Heart right ventricle (tissue), 16 donors: ENCODE measurements around the gene JAM3. TPM values are rescaled to one million over a fixed set of nuclear protein-coding genes. Genes with fewer than 3 reads are reported as not detected.

ENCODE experiments used
- ATAC-seq, 8 donors: fragments of 200-7000 bp; cut with Tn5 transposase; one replicate each; pipeline ENCODE4 v1.9.1; 2020; ENCODE audit warnings: mild to moderate bottlenecking in 8 of 8, moderate library complexity in 8 of 8, moderate number of reproducible peaks in 1 of 8
- DNase-seq, 2 donors: peaks; one replicate each; pipeline ENCODE4 v3.0.0-alpha.2; 2020
- H3K27ac ChIP-seq, 10 donors: fragments of 200-600 bp; sonication (generic) in 2 of 10; one replicate each; pipeline versions ENCODE4 v1.5.0 to v1.8.0; 2020 to 2022; ENCODE audit warnings: mild to moderate bottlenecking in 3 of 10
- H3K27me3 ChIP-seq, 7 donors: fragments of 200-600 bp; one replicate each; pipeline ENCODE4 v1.8.0; 2021 to 2022; ENCODE audit warnings: mild to moderate bottlenecking in 2 of 7
- H3K36me3 ChIP-seq, 9 donors: fragments of 200-600 bp; sonication (generic) in 1 of 9; one replicate each; pipeline versions ENCODE4 v1.5.0 to v1.8.0; 2020 to 2022; ENCODE audit warnings: mild to moderate bottlenecking in 2 of 9
- H3K4me1 ChIP-seq, 9 donors: fragments of 200-600 bp; sonication (generic) in 1 of 9; one replicate each; pipeline versions ENCODE4 v1.5.0 to v1.8.0; 2020 to 2022; ENCODE audit warnings: mild to moderate bottlenecking in 4 of 9
- H3K4me3 ChIP-seq, 10 donors: fragments of 200-600 bp; sonication (generic) in 2 of 10; one replicate each; pipeline versions ENCODE4 v1.5.0 to v1.8.0; 2020 to 2022; ENCODE audit warnings: mild to moderate bottlenecking in 7 of 10, moderate library complexity in 2 of 10
- H3K9me3 ChIP-seq, 11 donors: fragments of 200-600 bp in 10 of 11; sonication (generic) in 2 of 11; one replicate each; pipeline versions ENCODE4 v1.5.0 to v1.8.0; 2013 to 2022; ENCODE audit warnings: mild to moderate bottlenecking in 2 of 11, control low read depth in 1 of 11, moderate library complexity in 1 of 11
- WGBS, 2 donors: extraction: QIAGEN DNeasy Blood & Tissue Kit; methylation state at CpG; one replicate each; pipeline ENCODE4 v1.1.7; 2013; ENCODE audit warnings: inconsistent platforms in 1 of 2; 5-methylcytosine and 5-hydroxymethylcytosine counted together
- intact Hi-C, 10 donors: fragments of 100-400 bp; cut with DNase I; formaldehyde crosslinking; loops; one replicate each; pipeline versions ENCODE4 v1.11.1 to v1.14.2; 2022
- polyA plus RNA-seq, 2 donors: library from polyadenylated mRNA; stranded (reverse); fragments of 200-250 nt; gene quantifications; one replicate each; pipeline ENCODE4 v1.2.3, GENCODE V29; 2013
- total RNA-seq, 10 donors: library from RNA; stranded (reverse); fragmentation: NEBNext Ultra II Directional in 3 of 10; extraction: Animal tissue kit (Norgen Biotek cat#: 25700) in 3 of 10; gene quantifications; one replicate each; pipeline versions ENCODE4 v1.2.1 to v1.2.4, GENCODE V29; 2021 to 2023
- TF ChIP-seq, protein P1 (sequence below), 9 donors: fragments of 200-600 bp; sonication (generic) in 2 of 9; IDR thresholded peaks; one replicate each; pipeline versions ENCODE4 v1.5.0 to v1.8.0; 2021 to 2022; ENCODE audit warnings: antibody characterized with exemption in 9 of 9, mild to moderate bottlenecking in 5 of 9, moderate library complexity in 1 of 9
- donor health status: Arrhythmogenic right ventricular cardiomyopathy.
- donor health status: ischemic (EF 13 %, LVEDD 7.1; RV severe dilation, severe dysfunction).
- donor health status: healthy with polysubstance abuse.
- donor health status: DM: no; HTN: yes; CAD: no.
- donor health status: DM: no; HTN: no; CAD: no.
- donor health status: ischemic (EF 25% LVEDD 6.9; RV normal size, moderate dysfunction).
- donor health status: ischemic (EF 25% LVEDD 5.7; RV mildly dilated, moderate dysfunction).
- donor health status: healthy.
- donor health status: DM: yes; HTN: yes; CAD: no.
- donor health status: Ischemic cardiomyopathy.
- donor health status: ischemic (EF 35%, LVEDD 5.7; RV mildly dilated, moderate dysfunction).
- donor health status: nonischemic (EF 11% LVEDD 7.7; RV severe dilation, severe dysfunction).
- donor health status: DM: yes; HTN: yes; CAD: no.
- donor health status: PGD.
- donor health status: ischemic (EF 29% LVEDD 5.4; RV normal size, mild dysfunction).
- donor health status: nonischemic (EF 23%, LVEDD 6.1; RV moderate dilation, normal function).

Gene JAM3
- total and polyA plus RNA-seq, 12 donors = 12.7 to 55.4 (median 29.0) TPM

DNA sequence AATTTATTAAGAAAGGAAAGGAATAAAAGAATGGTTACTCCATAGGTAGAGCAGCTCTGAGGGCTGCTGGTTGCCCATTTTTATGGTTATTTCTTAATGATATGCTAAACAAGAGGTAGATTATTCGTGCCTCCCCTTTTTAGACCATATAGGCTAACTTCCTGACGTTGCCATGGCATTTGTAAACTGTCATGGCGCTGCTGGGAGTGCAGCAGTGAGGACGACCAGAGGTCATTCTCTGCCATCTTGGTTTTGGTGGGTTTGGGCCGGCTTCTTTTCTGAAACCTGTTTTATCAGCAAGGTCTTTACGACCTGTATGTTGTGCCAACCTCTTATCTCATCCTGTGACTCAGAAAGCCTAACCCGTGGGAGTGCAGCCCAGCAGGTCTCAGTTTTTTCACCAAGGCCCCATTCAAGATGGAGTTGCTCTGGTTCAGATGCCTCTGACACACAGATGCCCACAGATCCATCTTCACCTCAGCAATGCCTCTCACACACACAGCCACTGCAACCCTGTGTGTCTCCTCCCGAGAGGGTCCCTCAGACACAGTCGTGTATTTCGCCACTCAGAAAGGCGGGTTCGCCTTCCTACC, 16.4 kb upstream of the JAM3 start:
- intact Hi-C loops = loop anchor here in 3 of 10 donors (5.0 kb wide), 2 partner anchors 70 to 90 kb away; no protein-coding TSS in a partner anchor
- TF ChIP-seq, protein P1, sequence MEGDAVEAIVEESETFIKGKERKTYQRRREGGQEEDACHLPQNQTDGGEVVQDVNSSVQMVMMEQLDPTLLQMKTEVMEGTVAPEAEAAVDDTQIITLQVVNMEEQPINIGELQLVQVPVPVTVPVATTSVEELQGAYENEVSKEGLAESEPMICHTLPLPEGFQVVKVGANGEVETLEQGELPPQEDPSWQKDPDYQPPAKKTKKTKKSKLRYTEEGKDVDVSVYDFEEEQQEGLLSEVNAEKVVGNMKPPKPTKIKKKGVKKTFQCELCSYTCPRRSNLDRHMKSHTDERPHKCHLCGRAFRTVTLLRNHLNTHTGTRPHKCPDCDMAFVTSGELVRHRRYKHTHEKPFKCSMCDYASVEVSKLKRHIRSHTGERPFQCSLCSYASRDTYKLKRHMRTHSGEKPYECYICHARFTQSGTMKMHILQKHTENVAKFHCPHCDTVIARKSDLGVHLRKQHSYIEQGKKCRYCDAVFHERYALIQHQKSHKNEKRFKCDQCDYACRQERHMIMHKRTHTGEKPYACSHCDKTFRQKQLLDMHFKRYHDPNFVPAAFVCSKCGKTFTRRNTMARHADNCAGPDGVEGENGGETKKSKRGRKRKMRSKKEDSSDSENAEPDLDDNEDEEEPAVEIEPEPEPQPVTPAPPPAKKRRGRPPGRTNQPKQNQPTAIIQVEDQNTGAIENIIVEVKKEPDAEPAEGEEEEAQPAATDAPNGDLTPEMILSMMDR (IDR thresholded peaks at IDR 0.05) = no peak
- ATAC-seq (no peak), DNase-seq (no peak)
- Histone ChIP-seq H3K36me3 (no peaks in the 10 kb centered on the region), H3K27me3 (peaks cover 0 to 12% (median 0%) of the 10 kb centered on the region in 7 donors), H3K4me3 (no peak overlapping the region), H3K9me3 (no peaks in the 10 kb centered on the region), H3K27ac (no peak overlapping the region), H3K4me1 (peaks cover 0 to 24% (median 12%) of the 10 kb centered on the region in 9 donors)
- 75 to 80% methylated on average over 12 of the region's 12 CpGs for WGBS, 2 donors

DNA sequence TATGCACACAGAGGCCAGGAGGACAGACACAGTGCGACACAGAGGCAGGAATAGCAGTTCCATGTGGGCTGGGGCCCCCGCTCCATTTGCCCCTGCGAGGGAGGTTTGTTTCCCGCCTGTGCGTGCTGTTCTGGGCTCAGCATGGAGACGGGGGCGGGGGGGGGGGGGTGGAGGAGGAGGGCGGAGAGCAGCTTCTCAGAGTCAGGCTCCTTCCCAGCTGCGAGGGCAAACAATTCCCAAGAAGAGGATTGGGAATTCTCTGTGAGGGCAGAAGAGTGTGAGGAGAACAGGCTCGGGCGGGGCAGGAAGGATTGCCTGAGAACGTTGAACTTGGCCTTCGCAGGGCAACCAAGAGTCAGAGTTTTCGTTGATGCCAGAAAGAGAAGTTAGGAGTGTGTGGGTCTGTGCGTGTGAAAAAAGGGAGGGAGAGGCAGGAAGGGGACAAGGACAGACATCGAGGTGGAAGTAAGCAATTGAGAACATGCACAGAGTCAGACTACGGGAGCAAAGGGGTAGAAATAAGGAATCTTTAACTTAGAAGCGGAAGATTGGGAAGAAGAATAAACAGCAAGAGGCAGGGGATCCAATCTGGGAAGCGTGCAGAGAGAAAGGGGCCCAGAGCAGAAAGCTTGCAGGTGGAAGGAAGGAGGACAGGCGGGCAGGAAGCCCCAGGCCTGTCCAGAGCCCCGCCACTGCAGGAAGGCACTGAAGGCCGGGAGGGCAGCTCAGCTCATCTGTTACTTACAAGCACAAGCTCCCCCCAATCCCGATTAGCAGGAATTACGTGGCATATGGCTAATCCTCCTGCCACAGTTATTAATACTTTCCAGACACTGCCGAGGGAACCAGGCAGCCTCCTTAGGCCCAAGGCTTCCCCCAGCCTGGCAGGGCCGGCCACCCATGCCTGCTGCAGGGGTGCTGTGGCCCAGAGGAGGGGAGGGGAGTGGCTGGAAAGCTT, 15.6 kb upstream of the JAM3 start:
- Histone ChIP-seq H3K4me3 (no peak overlapping the region), H3K36me3 (no peaks in the 10 kb centered on the region), H3K27me3 (peaks cover 0 to 12% (median 0%) of the 10 kb centered on the region in 7 donors), H3K4me1 (peaks cover 0 to 17% (median 8%) of the 10 kb centered on the region in 9 donors), H3K9me3 (no peaks in the 10 kb centered on the region), H3K27ac (no peak overlapping the region)
- intact Hi-C loops = loop anchor here in 3 of 10 donors (5.0 kb wide), 2 partner anchors 69 to 89 kb away; no protein-coding TSS in a partner anchor
- DNase-seq = no peak
- ATAC-seq = peak in 1 of 8 donors; percentile 4
- WGBS, 2 donors = 63 to 64% methylated on average over 25 to 26 of the region's 26 CpGs
- TF ChIP-seq, protein P1 (IDR thresholded peaks at IDR 0.05) = no peak

DNA sequence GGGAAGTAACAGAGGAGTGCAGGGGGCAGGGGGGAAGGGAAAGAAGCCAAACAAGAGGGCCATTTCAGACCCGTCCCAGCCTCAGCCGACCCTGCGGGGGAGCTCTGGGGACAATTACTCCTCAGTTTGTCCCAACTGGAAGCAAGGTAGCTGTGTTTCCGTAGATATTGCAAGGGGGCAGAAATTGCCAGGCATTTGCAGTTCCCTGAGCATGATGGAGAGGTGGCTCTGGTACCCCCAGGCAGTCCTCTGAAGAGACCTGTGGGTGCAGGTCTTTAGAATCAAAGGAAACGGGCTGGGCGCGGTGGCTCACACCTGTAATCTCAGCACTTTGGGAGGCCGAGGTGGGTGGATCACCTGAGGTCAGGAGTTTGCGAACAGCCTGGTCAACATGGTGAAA, 13.8 kb upstream of the JAM3 start:
- intact Hi-C loops = no loop called here
- 87 to 89% methylated on average over 9 of the region's 9 CpGs for WGBS, 2 donors

DNA sequence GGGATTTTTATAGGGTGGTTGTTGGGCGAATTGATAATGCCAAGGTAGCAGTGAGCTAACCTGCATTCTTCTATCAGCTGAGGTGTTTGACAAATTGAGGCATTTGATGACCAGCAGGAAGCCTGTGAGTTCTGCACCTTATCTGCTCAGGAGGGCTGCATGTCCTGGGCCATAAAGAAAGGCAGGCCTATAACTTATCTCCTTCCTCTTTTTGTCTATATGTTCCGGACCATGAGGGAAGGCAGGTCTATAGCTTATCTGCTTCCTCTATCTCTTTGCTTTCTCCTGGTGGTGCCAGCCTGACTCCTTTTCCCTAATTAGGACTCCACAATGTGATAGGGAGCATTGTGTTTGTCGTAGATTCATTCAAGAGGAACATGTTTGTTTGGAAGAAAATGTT, 8.6 kb upstream of the JAM3 start:
- Histone ChIP-seq H3K27me3 (peaks cover 0 to 6% (median 0%) of the 10 kb centered on the region in 7 donors), H3K4me3 (no peak overlapping the region), H3K9me3 (no peaks in the 10 kb centered on the region), H3K27ac (no peak overlapping the region), H3K36me3 (no peaks in the 10 kb centered on the region), H3K4me1 (no peaks in the 10 kb centered on the region)
- DNase-seq (no peak), ATAC-seq (no peak)
- intact Hi-C loops = loop anchor here in 2 of 10 donors (5.0 to 10.0 kb wide), 2 partner anchors 72 to 194 kb away; partner anchors contain the start of genes ACAD8 (in 1 of the 2) and THYN1 (in 1 of the 2)
- TF ChIP-seq, protein P1 (IDR thresholded peaks at IDR 0.05) = no peak
- 61 to 66% methylated on average over 3 of the region's 3 CpGs for WGBS, 2 donors

More for the DNA sequence above, 13.8 kb upstream of the JAM3 start:
- H3K9me3 ChIP-seq = no peaks in the 10 kb centered on the region
- H3K36me3 ChIP-seq = no peaks in the 10 kb centered on the region
- H3K27ac ChIP-seq = no peak overlapping the region
- DNase-seq (no peak), ATAC-seq (no peak)
- H3K4me3 ChIP-seq = no peak overlapping the region
- peaks cover 0 to 17% (median 7%) of the 10 kb centered on the region in 9 donors for H3K4me1 ChIP-seq
- H3K27me3 ChIP-seq = peaks cover 0 to 5% (median 0%) of the 10 kb centered on the region in 7 donors
- TF ChIP-seq, protein P1 (IDR thresholded peaks at IDR 0.05) = no peak
